DOHH2 (cell line): ENCODE results near the gene DAP3.
"Not testable (repeated sequence)": the region's sequence is repeated elsewhere in the genome, so short reads cannot be mapped to it uniquely, and the experiment has no call there.

Experiments
- H3F3A ChIP-seq: fragments of 200-600 bp; sonication (generic), shearing (Covaris generic); 2 replicates; pipeline ENCODE4 v1.6.0; 2016; ENCODE audit warnings: antibody characterized with exemption, mild to moderate bottlenecking; ENCODE audit not compliant: control insufficient read depth, insufficient read depth
- H3K27ac ChIP-seq: fragments of 200-600 bp; sonication (generic); 2 replicates; pipeline ENCODE4 v1.5.1; 2014; ENCODE audit warnings: low read depth, mild to moderate bottlenecking, low read length, moderate library complexity
- H3K27me3 ChIP-seq: fragments of 200-600 bp; sonication (generic); 2 replicates; pipeline ENCODE4 v1.6.1; 2014; ENCODE audit warnings: mild to moderate bottlenecking, low read length, mixed read lengths; ENCODE audit not compliant: control insufficient read depth
- H3K36me3 ChIP-seq: fragments of 200-600 bp; sonication (generic); 2 replicates; pipeline ENCODE4 v1.6.1; 2014; ENCODE audit warnings: mild to moderate bottlenecking, low read length, moderate library complexity, mixed read lengths; ENCODE audit not compliant: control insufficient read depth
- H3K4me1 ChIP-seq: fragments of 200-600 bp; sonication (generic); 2 replicates; pipeline ENCODE4 v1.6.1; 2014; ENCODE audit warnings: mild to moderate bottlenecking, low read length, mixed read lengths; ENCODE audit not compliant: control insufficient read depth
- H3K4me2 ChIP-seq: fragments of 200-600 bp; sonication (generic); 2 replicates; pipeline ENCODE4 v1.6.0; 2014; ENCODE audit warnings: mild to moderate bottlenecking, low read length, moderate library complexity
- H3K4me3 ChIP-seq: fragments of 200-600 bp; sonication (generic); 2 replicates; pipeline ENCODE4 v1.5.1; 2014; ENCODE audit warnings: mild to moderate bottlenecking, low read length, mixed read lengths
- H3K79me2 ChIP-seq: fragments of 200-600 bp; sonication (generic); 2 replicates; pipeline ENCODE4 v1.6.1; 2014; ENCODE audit warnings: mild to moderate bottlenecking, low read length, mixed read lengths; ENCODE audit not compliant: control insufficient read depth
- H3K9me2 ChIP-seq: fragments of 200-600 bp; sonication (generic); replicated peaks from 2 replicates; pipeline ENCODE4 v1.6.1; 2014; ENCODE audit warnings: mild to moderate bottlenecking, low read length, mixed read lengths; ENCODE audit not compliant: control insufficient read depth
- H3K9me3 ChIP-seq: fragments of 200-600 bp; sonication (generic); 2 replicates; pipeline ENCODE4 v1.6.1; 2014; ENCODE audit warnings: antibody characterized with exemption, low read length, mixed read lengths; ENCODE audit not compliant: control insufficient read depth, insufficient read depth
- H4K20me1 ChIP-seq: fragments of 200-600 bp; sonication (generic); 2 replicates; pipeline ENCODE4 v1.6.0; 2014; ENCODE audit warnings: low read depth, mild to moderate bottlenecking, antibody characterized with exemption, low read length, moderate library complexity; ENCODE audit not compliant: control insufficient read depth, insufficient read depth
- CTCF ChIP-seq: fragments of 200-600 bp; sonication (generic); IDR thresholded peaks from one replicate; pipeline ENCODE4 v1.5.1; 2014; ENCODE audit warnings: antibody characterized with exemption, mild to moderate bottlenecking, low read depth, low read length; ENCODE audit not compliant: poor library complexity, severe bottlenecking
- EZH2phosphoT487 ChIP-seq: fragments of 200-600 bp; sonication (generic); IDR thresholded peaks from 2 replicates; pipeline ENCODE4 v1.6.1; 2017; ENCODE audit warnings: borderline replicate concordance, mild to moderate bottlenecking, antibody characterized with exemption, low read length, moderate library complexity, mixed read lengths

Gene DAP3

GRCh38 chr1:155678027-155678426 is 10.9 kb upstream of the DAP3 start:
- Histone ChIP-seq H4K20me1 (no peaks in the 10 kb centered on the region), H3K9me2 (no peaks in the 10 kb centered on the region), H3K9me3 (no peaks in the 10 kb centered on the region), H3K4me1 (no peaks in the 10 kb centered on the region), H3K79me2 (peaks cover 36% of the 10 kb centered on the region), H3F3A (no peaks in the 10 kb centered on the region), H3K36me3 (peaks cover 68% of the 10 kb centered on the region), H3K27ac (no peak overlapping the region), H3K4me2 (no peak overlapping the region), H3K27me3 (no peaks in the 10 kb centered on the region), H3K4me3 (no peak overlapping the region)
- TF ChIP-seq CTCF (no peak), EZH2phosphoT487 (no peak)

DNA sequence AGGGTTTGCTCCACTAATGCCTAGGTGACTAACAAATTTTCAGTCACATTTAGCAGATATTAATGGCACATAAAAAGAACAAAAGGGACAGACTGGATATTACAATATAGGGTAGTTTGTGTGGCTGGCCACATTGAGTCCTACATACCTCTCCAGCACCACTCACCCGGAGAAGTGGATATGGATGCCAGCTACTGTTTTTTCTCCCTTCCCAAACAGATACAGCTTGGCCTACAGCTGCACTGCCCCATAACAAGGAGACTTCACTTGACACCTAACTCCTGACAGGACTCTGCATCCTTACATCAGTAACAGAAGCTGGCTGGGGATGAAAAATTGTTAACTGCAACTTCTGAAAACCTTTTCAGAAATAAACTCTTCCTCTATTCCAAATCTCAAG is 9.9 kb upstream of the DAP3 start:
- Histone ChIP-seq H3K36me3 (peaks cover 72% of the 10 kb centered on the region), H3K79me2 (peaks cover 45% of the 10 kb centered on the region)
- H3K9me3 ChIP-seq, H3K4me2 ChIP-seq, H3K4me3 ChIP-seq, H4K20me1 ChIP-seq, H3K9me2 ChIP-seq, H3F3A ChIP-seq, H3K27ac ChIP-seq, H3K27me3 ChIP-seq, H3K4me1 ChIP-seq: not testable (repeated sequence)

- Histone ChIP-seq H3K36me3 (peaks cover 74% of the 10 kb centered on the region), H4K20me1 (peaks cover 5% of the 10 kb centered on the region; the same call in 1 of the 2 replicates), H3K79me2 (peaks cover 61% of the 10 kb centered on the region), H3K4me1 (peaks cover 3% of the 10 kb centered on the region; the same call in 1 of the 2 replicates), H3K27me3 (no peaks in the 10 kb centered on the region), H3K4me3 (no peak overlapping the region), H3F3A (no peaks in the 10 kb centered on the region), H3K27ac (no peak overlapping the region), H3K4me2 (no peak overlapping the region), H3K9me2 (no peaks in the 10 kb centered on the region), H3K9me3 (no peaks in the 10 kb centered on the region)
- TF ChIP-seq CTCF (no peak), EZH2phosphoT487 (no peak)
These were observed 8.4 kb upstream of the DAP3 start for GRCh38 chr1:155680531-155680930.

DNA sequence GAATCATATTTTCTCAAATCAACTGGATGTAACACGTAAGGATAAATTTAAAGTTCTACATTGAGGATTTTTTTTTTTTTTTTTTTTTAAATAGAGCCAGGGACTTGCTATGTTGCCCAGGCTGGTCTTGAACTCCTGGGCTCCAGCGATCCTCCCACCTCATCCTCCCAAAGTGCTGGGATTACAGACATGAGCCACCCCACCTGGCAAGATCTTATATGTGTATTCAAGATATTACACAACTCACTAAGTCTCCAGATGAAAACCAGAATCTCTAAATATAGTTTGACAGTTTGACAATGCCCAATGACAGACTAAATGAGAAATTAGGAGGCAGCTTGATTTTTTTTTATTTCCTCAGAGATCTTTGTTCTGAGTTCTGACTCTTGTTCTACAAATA is 7.1 kb upstream of the DAP3 start:
- H3K9me3 ChIP-seq, result no peaks in the 10 kb centered on the region
- H4K20me1 ChIP-seq, result peaks cover 5% of the 10 kb centered on the region; the same call in 1 of the 2 replicates
- peaks cover 70% of the 10 kb centered on the region for H3K36me3 ChIP-seq
- H3K27me3 ChIP-seq, result no peaks in the 10 kb centered on the region
- H3K79me2 ChIP-seq, result peaks cover 73% of the 10 kb centered on the region
- H3K4me3 ChIP-seq, result no peak overlapping the region
- H3K27ac ChIP-seq, result no peak overlapping the region
- TF ChIP-seq CTCF (no peak), EZH2phosphoT487 (no peak)
- H3F3A ChIP-seq, result no peaks in the 10 kb centered on the region
- H3K9me2 ChIP-seq, result no peaks in the 10 kb centered on the region
- H3K4me2 ChIP-seq, result no peak overlapping the region
- H3K4me1 ChIP-seq, result peaks cover 15% of the 10 kb centered on the region

DNA sequence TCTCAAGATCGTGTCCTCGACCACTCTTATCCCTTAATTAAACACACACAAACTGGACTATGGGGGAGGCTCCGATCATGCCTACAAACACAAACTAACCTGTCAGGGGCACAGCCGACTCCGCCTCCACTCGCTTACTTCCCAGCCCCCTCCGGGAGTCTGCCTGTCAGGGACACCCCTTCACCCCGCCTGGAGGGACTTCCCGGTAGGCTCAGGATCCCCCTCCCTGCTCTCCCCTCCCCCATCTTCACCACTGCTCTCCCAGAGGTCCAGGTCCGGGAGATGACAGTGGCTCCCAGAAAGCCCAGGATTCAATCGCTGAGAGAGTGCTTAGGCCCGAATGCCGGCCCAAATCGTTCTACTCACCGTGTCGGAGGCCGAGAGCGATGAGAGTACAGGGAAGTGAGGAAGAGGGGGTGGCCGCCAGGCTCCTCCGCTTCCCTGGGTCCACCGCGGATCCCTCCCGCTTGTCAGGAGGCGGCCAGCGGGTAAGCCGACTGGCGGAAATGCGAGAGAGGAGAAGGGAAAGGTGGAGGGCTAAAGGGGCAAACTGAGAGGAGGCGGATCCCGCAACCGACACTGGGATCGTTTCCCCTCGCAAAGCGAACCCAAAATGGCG is 1.1 kb upstream of the DAP3 start:
- Histone ChIP-seq H3K36me3 (peaks cover 74% of the 10 kb centered on the region), H3K4me3 (peak overlapping the region; percentile 100), H3K4me1 (peaks cover 27% of the 10 kb centered on the region), H3K4me2 (peak overlapping the region; percentile 84), H3K79me2 (peaks cover 98% of the 10 kb centered on the region), H3K9me3 (peaks cover 11% of the 10 kb centered on the region; the same call in 1 of the 2 replicates), H3K27ac (peak overlapping the region; percentile 84)
- H3K9me2 ChIP-seq, H4K20me1 ChIP-seq, H3F3A ChIP-seq, H3K27me3 ChIP-seq: not testable (repeated sequence)
